ENCODE results near the gene SUCLA2. TPM values are rescaled to one million over a fixed set of nuclear protein-coding genes. Genes with fewer than 3 reads are reported as not detected.

Gene SUCLA2
- total RNA-seq, 2 experiments from 2014 or later, result 34.9 to 44.6 TPM

- intact Hi-C loops (cut with DNase I, micrococcal nuclease), result no loop called here
Observed at GRCh38 chr13:47991859-47992258, 9.2 kb downstream of the SUCLA2 start.

GRCh38 chr13:47990920-47991466, 10.1 kb downstream of the SUCLA2 start:
- Mint-ChIP-seq H3K27me3 (no peaks in the 10 kb centered on the region), H3K4me1 (peaks cover 4% of the 10 kb centered on the region), H3K9me3 (ENCODE audit: low read depth) (no peaks in the 10 kb centered on the region), H3K36me3 (ENCODE audit: low read depth) (peaks cover 45% of the 10 kb centered on the region), H3K27ac (no peak overlapping the region), H3K4me3 (no peak overlapping the region)
- ChIA-PET POLR2A (no interaction called here), CTCF (no interaction called here)
- intact Hi-C loops (cut with DNase I, micrococcal nuclease), result no loop called here
- DNase-seq (no peak), ATAC-seq (no peak)

More at GRCh38 chr13:47991859-47992258, 9.2 kb downstream of the SUCLA2 start:
- POLR2A ChIA-PET, result no interaction called here
- H3K4me3 Mint-ChIP-seq, result no peak overlapping the region
- peaks cover 4% of the 10 kb centered on the region for H3K4me1 Mint-ChIP-seq
- no peak overlapping the region for H3K27ac Mint-ChIP-seq
- no peaks in the 10 kb centered on the region for H3K27me3 Mint-ChIP-seq
- CTCF ChIA-PET, result no interaction called here
- no peak for ATAC-seq
- H3K36me3 Mint-ChIP-seq (ENCODE audit: low read depth), result peaks cover 41% of the 10 kb centered on the region
- no peak for DNase-seq
- no peaks in the 10 kb centered on the region for H3K9me3 Mint-ChIP-seq (ENCODE audit: low read depth)

- CTCF ChIA-PET, result no interaction called here
- H3K27me3 Mint-ChIP-seq, result no peaks in the 10 kb centered on the region
- no peak overlapping the region for H3K27ac Mint-ChIP-seq
- intact Hi-C loops (cut with DNase I, micrococcal nuclease), result no loop called here
- POLR2A ChIA-PET, result no interaction called here
- H3K36me3 Mint-ChIP-seq (ENCODE audit: low read depth), result peaks cover 49% of the 10 kb centered on the region
- no peak for DNase-seq
- peaks cover 4% of the 10 kb centered on the region for H3K4me1 Mint-ChIP-seq
- no peak for ATAC-seq
- no peak overlapping the region for H3K4me3 Mint-ChIP-seq
- H3K9me3 Mint-ChIP-seq (ENCODE audit: low read depth), result no peaks in the 10 kb centered on the region
Observed at GRCh38 chr13:47990427-47990826, 10.6 kb downstream of the SUCLA2 start.

- H3K27me3 Mint-ChIP-seq, result no peaks in the 10 kb centered on the region
- no peak for DNase-seq
- no peak for ATAC-seq
- ChIA-PET POLR2A (no interaction called here), CTCF (interaction anchor here (0.6 to 1.3 kb wide), 4 partner anchors 12 to 105 kb away, joined by 3 to 5 read pairs (median 4); partner anchors contain the start of gene NUDT15)
- H3K27ac Mint-ChIP-seq, result no peak overlapping the region
- peaks cover 2% of the 10 kb centered on the region for H3K9me3 Mint-ChIP-seq (ENCODE audit: low read depth)
- intact Hi-C loops (cut with DNase I, micrococcal nuclease), result no loop called here
- no peak overlapping the region for H3K4me3 Mint-ChIP-seq
- H3K36me3 Mint-ChIP-seq (ENCODE audit: low read depth), result peaks cover 46% of the 10 kb centered on the region
- no peaks in the 10 kb centered on the region for H3K4me1 Mint-ChIP-seq
Observed at GRCh38 chr13:47983070-47983469, 18.0 kb downstream of the SUCLA2 start.

GRCh38 chr13:47976325-47976724, 24.7 kb downstream of the SUCLA2 start:
- intact Hi-C loops (cut with DNase I, micrococcal nuclease), result no loop called here
- Mint-ChIP-seq H3K27me3 (no peaks in the 10 kb centered on the region), H3K36me3 (ENCODE audit: low read depth) (peaks cover 67% of the 10 kb centered on the region), H3K4me1 (peaks cover 2% of the 10 kb centered on the region), H3K4me3 (no peak overlapping the region), H3K27ac (no peak overlapping the region), H3K9me3 (ENCODE audit: low read depth) (peaks cover 7% of the 10 kb centered on the region)
- ChIA-PET CTCF (interaction anchor here (0.5 to 0.7 kb wide), 2 partner anchors 71 to 394 kb away, joined by 3 read pairs; no protein-coding TSS in a partner anchor), POLR2A (no interaction called here)
- no peak for DNase-seq
- ATAC-seq, result no peak

- no peak for DNase-seq
- no peak overlapping the region for H3K27ac Mint-ChIP-seq
- ChIA-PET POLR2A (no interaction called here), CTCF (no interaction called here)
- H3K27me3 Mint-ChIP-seq, result no peaks in the 10 kb centered on the region
- intact Hi-C loops (cut with DNase I, micrococcal nuclease), result no loop called here
- peaks cover 4% of the 10 kb centered on the region for H3K9me3 Mint-ChIP-seq (ENCODE audit: low read depth)
- peaks cover 58% of the 10 kb centered on the region for H3K36me3 Mint-ChIP-seq (ENCODE audit: low read depth)
- no peaks in the 10 kb centered on the region for H3K4me1 Mint-ChIP-seq
- no peak overlapping the region for H3K4me3 Mint-ChIP-seq
- no peak for ATAC-seq
Observed at GRCh38 chr13:47964863-47965262, 36.2 kb downstream of the SUCLA2 start.

GRCh38 chr13:47962237-47962636, 38.8 kb downstream of the SUCLA2 start:
- Mint-ChIP-seq H3K27me3 (no peaks in the 10 kb centered on the region), H3K4me1 (no peaks in the 10 kb centered on the region), H3K4me3 (no peak overlapping the region), H3K27ac (no peak overlapping the region), H3K9me3 (ENCODE audit: low read depth) (peaks cover 16% of the 10 kb centered on the region), H3K36me3 (ENCODE audit: low read depth) (peaks cover 72% of the 10 kb centered on the region)
- DNase-seq (no peak), ATAC-seq (no peak)
- intact Hi-C loops (cut with DNase I, micrococcal nuclease), result no loop called here
- ChIA-PET POLR2A (no interaction called here), CTCF (interaction anchor here (1.4 kb wide), 1 partner anchor 20 kb away, joined by 4 read pairs; no protein-coding TSS in a partner anchor)

GRCh38 chr13:47959468-47960247, 41.4 kb downstream of the SUCLA2 start:
- no peak overlapping the region for H3K4me3 Mint-ChIP-seq
- H3K27ac Mint-ChIP-seq, result no peak overlapping the region
- ATAC-seq, result no peak
- ChIA-PET CTCF (no interaction called here), POLR2A (no interaction called here)
- H3K36me3 Mint-ChIP-seq (ENCODE audit: low read depth), result peaks cover 77% of the 10 kb centered on the region
- peaks cover 8% of the 10 kb centered on the region for H3K4me1 Mint-ChIP-seq
- no peaks in the 10 kb centered on the region for H3K27me3 Mint-ChIP-seq
- peaks cover 27% of the 10 kb centered on the region for H3K9me3 Mint-ChIP-seq (ENCODE audit: low read depth)
- no peak for DNase-seq
- intact Hi-C loops (cut with DNase I, micrococcal nuclease), result no loop called here

- Mint-ChIP-seq H3K4me1 (peaks cover 8% of the 10 kb centered on the region), H3K27ac (no peak overlapping the region), H3K4me3 (no peak overlapping the region), H3K36me3 (ENCODE audit: low read depth) (peaks cover 75% of the 10 kb centered on the region), H3K9me3 (ENCODE audit: low read depth) (peaks cover 27% of the 10 kb centered on the region), H3K27me3 (no peaks in the 10 kb centered on the region)
- intact Hi-C loops (cut with DNase I, micrococcal nuclease), result no loop called here
- POLR2A ChIA-PET, result no interaction called here
- DNase-seq, result no peak
- no peak for ATAC-seq
- CTCF ChIA-PET, result no interaction called here
Observed at GRCh38 chr13:47957073-47957472, 44.0 kb downstream of the SUCLA2 start.

GRCh38 chr13:47955836-47956235, 45.2 kb downstream of the SUCLA2 start:
- ChIA-PET CTCF (interaction anchor here (0.7 kb wide), 1 partner anchor 576 kb away, joined by 3 read pairs; no protein-coding TSS in a partner anchor), POLR2A (no interaction called here)
- H3K27ac Mint-ChIP-seq, result no peak overlapping the region
- peaks cover 74% of the 10 kb centered on the region for H3K36me3 Mint-ChIP-seq (ENCODE audit: low read depth)
- no peaks in the 10 kb centered on the region for H3K27me3 Mint-ChIP-seq
- H3K4me3 Mint-ChIP-seq, result no peak overlapping the region
- intact Hi-C loops (cut with DNase I, micrococcal nuclease), result no loop called here
- DNase-seq (no peak), ATAC-seq (no peak)
- H3K9me3 Mint-ChIP-seq (ENCODE audit: low read depth), result peaks cover 27% of the 10 kb centered on the region
- peaks cover 8% of the 10 kb centered on the region for H3K4me1 Mint-ChIP-seq

GRCh38 chr13:47949799-47950198, 51.3 kb downstream of the SUCLA2 start:
- Mint-ChIP-seq H3K27me3 (no peaks in the 10 kb centered on the region), H3K36me3 (ENCODE audit: low read depth) (peaks cover 46% of the 10 kb centered on the region), H3K27ac (no peak overlapping the region), H3K4me1 (no peaks in the 10 kb centered on the region), H3K4me3 (no peak overlapping the region), H3K9me3 (ENCODE audit: low read depth) (no peaks in the 10 kb centered on the region)
- no peak for DNase-seq
- ChIA-PET POLR2A (no interaction called here), CTCF (no interaction called here)
- intact Hi-C loops (cut with DNase I, micrococcal nuclease), result no loop called here
- ATAC-seq, result no peak

- Mint-ChIP-seq H3K27me3 (no peaks in the 10 kb centered on the region), H3K9me3 (ENCODE audit: low read depth) (no peaks in the 10 kb centered on the region), H3K27ac (peak overlapping the region; percentile 11), H3K4me3 (no peak overlapping the region), H3K36me3 (ENCODE audit: low read depth) (peaks cover 49% of the 10 kb centered on the region), H3K4me1 (no peaks in the 10 kb centered on the region)
- ChIA-PET CTCF (no interaction called here), POLR2A (no interaction called here)
- ATAC-seq (no peak), DNase-seq (no peak)
- intact Hi-C loops (cut with DNase I, micrococcal nuclease), result no loop called here
Observed at GRCh38 chr13:47945738-47946137, 55.3 kb downstream of the SUCLA2 start.
